C1 segment of cervical spinal cord (tissue), 14 donors: ENCODE measurements around the gene OPTN.
"Not testable (repeated sequence)": the region's sequence is repeated elsewhere in the genome, so short reads cannot be mapped to it uniquely, and the experiment has no call there.

Experiments
- DNase-seq, 14 donors: peaks; one replicate each; lab custom pipeline; 2025; lab: John Stamatoyannopoulos, UW

The OPTN gene

GRCh38 chr10:13099666-13100348, at the start of gene OPTN:
Gene OPTN, plus strand, starts transcription at chr10:13100163. Its CDS starts 8,960 bp downstream, at chr10:13109123.
- DNase-seq: peak; percentile 44 to 89 (median 78)

GRCh38 chr10:13051126-13051694, 48.8 kb upstream of the OPTN start:
- no peak for DNase-seq

GRCh38 chr10:13053208-13053607, 46.8 kb upstream of the OPTN start:
- DNase-seq: not testable (repeated sequence)

GRCh38 chr10:13053794-13054462, 46.0 kb upstream of the OPTN start:
- DNase-seq: no peak

GRCh38 chr10:13054844-13055243, 45.1 kb upstream of the OPTN start:
- no peak for DNase-seq

GRCh38 chr10:13056456-13057077, 43.4 kb upstream of the OPTN start:
- DNase-seq: peak in 1 of 14 donors; percentile 1

- no peak for DNase-seq
Measured at GRCh38 chr10:13062803-13063202, 37.2 kb upstream of the OPTN start.

- DNase-seq: no peak
Measured at GRCh38 chr10:13066527-13066926, 33.4 kb upstream of the OPTN start.

GRCh38 chr10:13067431-13067830, 32.5 kb upstream of the OPTN start:
- no peak for DNase-seq

- no peak for DNase-seq
Measured at GRCh38 chr10:13068071-13068470, 31.9 kb upstream of the OPTN start.

- DNase-seq: no peak
Measured at GRCh38 chr10:13068484-13068883, 31.5 kb upstream of the OPTN start.

GRCh38 chr10:13072339-13072738, 27.6 kb upstream of the OPTN start:
- no peak for DNase-seq

GRCh38 chr10:13074563-13075451, 25.2 kb upstream of the OPTN start:
- DNase-seq: peak in 11 of 14 donors; percentile 2 to 48 (median 33)

- DNase-seq: no peak
Measured at GRCh38 chr10:13078912-13079775, 20.8 kb upstream of the OPTN start.

- no peak for DNase-seq
Measured at GRCh38 chr10:13079776-13080050, 20.2 kb upstream of the OPTN start.

GRCh38 chr10:13080643-13081042, 19.3 kb upstream of the OPTN start:
- no peak for DNase-seq

GRCh38 chr10:13083700-13084099, 16.3 kb upstream of the OPTN start:
- not testable (repeated sequence) for DNase-seq

GRCh38 chr10:13086056-13086455, 13.9 kb upstream of the OPTN start:
- no peak for DNase-seq

- no peak for DNase-seq
Measured at GRCh38 chr10:13087601-13087985, 12.4 kb upstream of the OPTN start.

- DNase-seq: no peak
Measured at GRCh38 chr10:13087986-13088618, 11.9 kb upstream of the OPTN start.
